ENCODE results near the gene TMEM270. TPM values are rescaled to one million over a fixed set of nuclear protein-coding genes. Genes with fewer than 3 reads are reported as not detected.

TMEM270 gene
- total and polyA plus RNA-seq, 2 of the 8 experiments (the other 6 are each of a cell fraction or from before 2014, with no cell fraction given), result 0.26 TPM; not detected in 1

DNA sequence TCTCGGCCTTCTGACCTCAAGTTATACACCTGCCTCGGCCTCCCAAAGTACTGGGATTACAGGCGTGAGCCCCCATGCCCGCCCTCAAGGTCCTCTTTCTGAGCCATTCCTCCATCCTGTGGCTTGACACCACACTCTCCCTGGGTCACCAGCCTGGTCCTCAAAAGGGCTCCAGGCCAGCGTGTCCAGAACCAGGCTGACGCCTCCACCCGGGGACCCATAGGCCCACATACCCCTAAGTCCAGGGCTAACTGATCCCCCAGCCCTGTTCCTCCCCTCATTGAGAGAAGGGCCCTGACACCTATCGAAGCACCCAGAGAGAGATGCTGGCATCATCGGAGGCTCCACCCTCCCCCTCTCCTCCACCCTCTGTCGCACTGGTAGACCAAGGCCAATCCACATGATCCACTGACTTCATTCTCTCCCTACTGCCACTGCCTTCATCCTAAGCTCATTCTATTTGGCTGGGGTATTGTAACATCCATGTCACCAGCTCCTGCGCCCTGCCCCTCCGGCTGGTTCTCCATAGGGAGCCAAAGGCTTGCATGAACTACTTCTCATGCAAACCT, 46.7 kb downstream of the TMEM270 start:
- no peak overlapping the region for H3K4me3 ChIP-seq (ENCODE audit: extremely low read depth in 1 of 4, insufficient read depth in 2 of 4, low read depth in 3 of 4, low read length in 4 of 4)
- DNase-seq (ENCODE audit: low read depth in 1 of 2, low spot score in 2 of 2) (no peak), FAIRE-seq (no peak)
- H2BK5ac ChIP-seq (ENCODE audit: low read depth, low read length), result no peak overlapping the region
- no peak overlapping the region for H2AFZ ChIP-seq (ENCODE audit: low read length)
- peaks cover 0 to 13% (median 0%) of the 10 kb centered on the region in 4 experiments; a peak in 3 of 7 replicates for H3K4me1 ChIP-seq (replicated peaks in 1 of 4; ENCODE audit: control insufficient read depth in 3 of 4, insufficient read depth in 4 of 4, low read length in 3 of 4)
- CTCF ChIA-PET (ENCODE audit: partially characterized antibody), result interaction anchor here (0.6 kb wide), 1 partner anchor 50 kb away, joined by 3 read pairs; no protein-coding TSS in a partner anchor
- H3K14ac ChIP-seq (ENCODE audit: insufficient read length), result no peak overlapping the region
- H4K5ac ChIP-seq (ENCODE audit: insufficient read length, low read depth, low read length), result no peak overlapping the region
- no peak overlapping the region for H3K27ac ChIP-seq (ENCODE audit: low read depth, low read length)
- no peaks in the 10 kb centered on the region for H3K36me3 ChIP-seq (ENCODE audit: control insufficient read depth in 2 of 4, insufficient read depth in 4 of 4, low read length in 3 of 4)
- no peaks in the 10 kb centered on the region for H4K20me1 ChIP-seq (replicated peaks in 1 of 2; ENCODE audit: control insufficient read depth in 1 of 2, insufficient read depth in 2 of 2, low read length in 2 of 2)
- H2BK12ac ChIP-seq (ENCODE audit: low read depth, low read length), result 0 out of 2 replicates have a peak overlapping the region, but pooled peaks have one; percentile 17
- H2BK120ac ChIP-seq (replicated peaks; ENCODE audit: low read depth, low read length), result no peak overlapping the region
- no peaks in the 10 kb centered on the region for H3K9me3 ChIP-seq (ENCODE audit: insufficient read depth in 2 of 2, low read depth in 1 of 2, low read length in 1 of 2)
- H2BK20ac ChIP-seq (ENCODE audit: low read length), result peak overlapping the region; percentile 61; the same call in 1 of the 2 replicates
- H4K91ac ChIP-seq (replicated peaks; ENCODE audit: insufficient read length, low read length), result no peak overlapping the region
- H3K56ac ChIP-seq (replicated peaks; ENCODE audit: insufficient read length, low read depth, low read length), result no peak overlapping the region
- no peaks in the 10 kb centered on the region for H3K79me2 ChIP-seq (ENCODE audit: control insufficient read depth in 1 of 2, insufficient read depth in 2 of 2, low read length in 2 of 2)
- no peaks in the 10 kb centered on the region for H3K79me1 ChIP-seq (ENCODE audit: low read depth, low read length)
- no peak overlapping the region for H3K4me2 ChIP-seq (ENCODE audit: insufficient read depth in 1 of 2, low read depth in 2 of 2, low read length in 2 of 2)
- no peak overlapping the region for H4K8ac ChIP-seq (ENCODE audit: extremely low read depth, insufficient read depth, low read length)
- 91% methylated on average over 12 of the region's 12 CpGs; no CpG with 5 or more reads in 1 of the 2 experiments for WGBS, 2 experiments (ENCODE audit: extremely low coverage in 1 of 2, insufficient coverage in 1 of 2, insufficient read length in 1 of 2, insufficient replicate concordance in 2 of 2, low coverage in 1 of 2, low lambda C conversion rate in 2 of 2, missing lambda C conversion rate in 1 of 2)
- no peak overlapping the region for H3K9ac ChIP-seq (replicated peaks in 1 of 4; ENCODE audit: extremely low read depth in 1 of 4, low read depth in 3 of 4, low read length in 3 of 4)
- H3K27me3 ChIP-seq (replicated peaks in 1 of 4; ENCODE audit: control insufficient read depth in 3 of 4, extremely low read depth in 1 of 4, insufficient read depth in 3 of 4, low read length in 3 of 4), result no peaks in the 10 kb centered on the region
- no peak overlapping the region for H2BK15ac ChIP-seq (ENCODE audit: low read length)
- H3K23me2 ChIP-seq (ENCODE audit: low read depth, low read length), result peaks cover 2% of the 10 kb centered on the region; the same call in 1 of the 2 replicates
- 0 out of 2 replicates have a peak overlapping the region, but pooled peaks have one; percentile 13 for H2AK5ac ChIP-seq (ENCODE audit: low read depth, low read length)
- no peak overlapping the region for H3K23ac ChIP-seq (ENCODE audit: insufficient read length)
- no peak overlapping the region for H3K18ac ChIP-seq (ENCODE audit: extremely low read depth, low read length)
- POLR2A ChIA-PET (ENCODE audit: partially characterized antibody), result interaction anchor here (1.3 kb wide), 1 partner anchor 9 kb away, joined by 3 read pairs; no protein-coding TSS in a partner anchor
- H3K4ac ChIP-seq (replicated peaks; ENCODE audit: insufficient read length, low read depth, low read length), result no peak overlapping the region
- TF ChIP-seq EP300 (IDR thresholded peaks at IDR 0.05; ENCODE audit: borderline replicate concordance in 1 of 2, low read depth in 2 of 2, low read length in 2 of 2), result no peak
- no peak for TF ChIP-seq ASH2L (IDR thresholded peaks at IDR 0.05; ENCODE audit: low read length)
- TF ChIP-seq CHD2 (IDR thresholded peaks at IDR 0.05; ENCODE audit: low read length), result no peak
- TF ChIP-seq SP4 (IDR thresholded peaks at IDR 0.05; ENCODE audit: low read length), result no peak
- TF ChIP-seq TBP (IDR thresholded peaks at IDR 0.05; ENCODE audit: low read depth, low read length), result no peak
- TF ChIP-seq JUND (IDR thresholded peaks at IDR 0.05; ENCODE audit: low read length), result no peak
- TF ChIP-seq NRF1 (IDR thresholded peaks at IDR 0.05; ENCODE audit: low read depth, low read length), result no peak
- no peak for TF ChIP-seq EZH2 (IDR thresholded peaks at IDR 0.05; ENCODE audit: low read depth, low read length, severe bottlenecking)
- TF ChIP-seq SRF (IDR thresholded peaks at IDR 0.05; ENCODE audit: low read depth, low read length), result no peak
- no peak for TF ChIP-seq BRCA1 (IDR thresholded peaks at IDR 0.05; ENCODE audit: low read depth, low read length)
